HFFc6 (cell line): ENCODE measurements around the gene ABLIM1. TPM values are rescaled to one million over a fixed set of nuclear protein-coding genes. Genes with fewer than 3 reads are reported as not detected.

Experiments
- DNase-seq: peaks from one replicate; pipeline ENCODE4 v3.0.0-alpha.2; 2018
- H3K27ac Mint-ChIP-seq: 2 replicates; pipeline ENCODE4 v1.8.0; 2020; ENCODE audit warnings: mild to moderate bottlenecking, mixed read lengths
- H3K27me3 Mint-ChIP-seq: 2 replicates; pipeline ENCODE4 v1.8.0; 2021; ENCODE audit warnings: mild to moderate bottlenecking, moderate library complexity, mixed read lengths; ENCODE audit not compliant: insufficient read depth
- H3K36me3 Mint-ChIP-seq: 2 replicates; pipeline ENCODE4 v1.8.0; 2021; ENCODE audit warnings: low read depth, mixed read lengths
- H3K4me1 Mint-ChIP-seq: 2 replicates; pipeline ENCODE4 v1.8.0; 2020; ENCODE audit warnings: low read depth, mixed read lengths
- H3K4me3 Mint-ChIP-seq: 2 replicates; pipeline ENCODE4 v1.8.0; 2020; ENCODE audit warnings: mild to moderate bottlenecking, moderate library complexity, mixed read lengths
- H3K9me3 Mint-ChIP-seq: 2 replicates; pipeline ENCODE4 v1.8.0; 2020; ENCODE audit warnings: mild to moderate bottlenecking, mixed read lengths
- CTCF ChIP-seq: fragments of 200-600 bp; sonication (generic); IDR thresholded peaks from 2 replicates; pipeline ENCODE4 v1.5.0; 2021; ENCODE audit warnings: antibody characterized with exemption, mild to moderate bottlenecking
- total RNA-seq, 6 experiments: library from RNA; stranded (reverse); fragmentation: NEBNext Ultra II Directional; extraction: Animal tissue kit (Norgen Biotek cat#: 25700); gene quantifications; 2 replicates in 1 of 6; 3 replicates in 5 of 6; pipeline ENCODE4 v1.2.3, GENCODE V29; 2021

ABLIM1 gene
- total RNA-seq, 6 experiments from 2014 or later = 8.0 to 14.6 (median 8.7) TPM

DNA sequence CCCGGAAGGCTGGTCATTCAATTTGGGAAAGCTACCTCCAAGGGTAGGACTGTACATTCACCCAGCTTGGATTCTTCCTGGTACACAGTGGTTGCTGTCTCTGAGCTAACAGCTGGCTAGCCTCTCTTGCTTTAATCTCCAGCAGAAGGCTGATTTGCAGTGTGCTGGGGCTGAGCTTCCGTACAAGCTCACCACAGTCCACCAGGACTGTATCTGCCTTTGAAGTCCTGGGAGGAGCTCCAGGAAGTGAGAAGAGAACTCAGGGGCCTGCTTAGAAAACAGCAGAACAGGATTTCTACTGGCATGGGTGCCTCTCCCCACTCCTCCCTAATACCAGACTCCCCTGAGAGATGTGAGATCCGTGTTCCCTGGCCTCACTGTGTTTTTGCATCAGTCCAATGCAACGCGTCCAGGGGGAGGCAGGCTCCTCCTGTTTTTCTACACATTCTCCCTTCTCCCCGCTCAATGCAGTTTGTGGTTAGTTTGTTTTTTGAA lies 260.4 kb downstream of the ABLIM1 start:
- Mint-ChIP-seq H3K27me3 (peaks cover 52% of the 10 kb centered on the region), H3K27ac (no peak overlapping the region), H3K4me1 (peaks cover 11% of the 10 kb centered on the region), H3K36me3 (no peaks in the 10 kb centered on the region), H3K4me3 (peak overlapping the region; percentile 27; the same call in 1 of the 2 replicates), H3K9me3 (no peaks in the 10 kb centered on the region)
- DNase-seq = no peak
- TF ChIP-seq CTCF = no peak

GRCh38 chr10:114396464-114396863 lies 261.6 kb downstream of the ABLIM1 start:
- Mint-ChIP-seq H3K4me3 (no peak overlapping the region), H3K27ac (no peak overlapping the region), H3K36me3 (no peaks in the 10 kb centered on the region), H3K4me1 (peaks cover 11% of the 10 kb centered on the region), H3K9me3 (no peaks in the 10 kb centered on the region), H3K27me3 (peaks cover 49% of the 10 kb centered on the region)
- no peak for TF ChIP-seq CTCF
- DNase-seq = no peak

DNA sequence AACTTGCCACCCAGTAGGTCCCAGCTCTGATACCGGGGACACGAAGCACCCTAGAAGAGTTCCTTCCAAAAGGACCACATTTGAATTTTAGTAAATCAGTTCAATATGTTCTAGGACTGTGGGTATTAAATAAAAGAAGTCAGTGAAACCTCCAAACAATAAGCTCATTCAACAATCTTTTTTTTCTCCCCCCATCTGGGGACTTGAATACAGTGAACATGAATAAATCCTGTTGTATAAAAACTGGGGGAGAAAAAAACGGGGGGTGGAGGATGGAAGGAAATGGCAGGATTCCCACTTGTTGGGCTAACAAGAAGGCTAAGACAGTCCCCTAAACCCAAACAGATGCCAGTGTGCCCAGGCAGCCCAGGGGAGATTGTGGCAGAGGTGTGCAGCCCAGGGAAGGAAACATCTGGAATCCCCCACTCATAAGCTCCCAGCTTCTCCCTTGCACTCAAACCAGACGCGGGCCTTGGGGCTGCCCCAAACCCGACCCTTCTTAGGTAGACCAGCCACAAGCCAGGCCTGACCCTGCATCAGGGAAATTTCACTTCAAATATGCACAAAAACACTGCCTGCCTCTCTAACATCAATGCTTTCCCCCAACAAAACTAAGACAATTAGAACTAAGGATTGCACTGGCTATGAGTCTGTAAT lies 262.6 kb downstream of the ABLIM1 start:
- H3K27ac Mint-ChIP-seq = no peak overlapping the region
- H3K4me1 Mint-ChIP-seq = peaks cover 11% of the 10 kb centered on the region
- no peak overlapping the region for H3K4me3 Mint-ChIP-seq
- DNase-seq = no peak
- no peak for TF ChIP-seq CTCF
- peaks cover 44% of the 10 kb centered on the region for H3K27me3 Mint-ChIP-seq
- no peaks in the 10 kb centered on the region for H3K36me3 Mint-ChIP-seq
- H3K9me3 Mint-ChIP-seq = no peaks in the 10 kb centered on the region

- H3K27me3 Mint-ChIP-seq = peaks cover 34% of the 10 kb centered on the region
- peaks cover 18% of the 10 kb centered on the region for H3K4me1 Mint-ChIP-seq
- DNase-seq = no peak
- no peaks in the 10 kb centered on the region for H3K36me3 Mint-ChIP-seq
- no peak overlapping the region for H3K27ac Mint-ChIP-seq
- no peak for TF ChIP-seq CTCF
- no peaks in the 10 kb centered on the region for H3K9me3 Mint-ChIP-seq
- H3K4me3 Mint-ChIP-seq = no peak overlapping the region
These were observed 263.5 kb downstream of the ABLIM1 start for GRCh38 chr10:114394531-114394930.

GRCh38 chr10:114393886-114394285 lies 264.2 kb downstream of the ABLIM1 start:
- no peak overlapping the region for H3K4me3 Mint-ChIP-seq
- DNase-seq = no peak
- H3K4me1 Mint-ChIP-seq = peaks cover 24% of the 10 kb centered on the region
- H3K9me3 Mint-ChIP-seq = no peaks in the 10 kb centered on the region
- no peak overlapping the region for H3K27ac Mint-ChIP-seq
- peaks cover 33% of the 10 kb centered on the region for H3K27me3 Mint-ChIP-seq
- no peaks in the 10 kb centered on the region for H3K36me3 Mint-ChIP-seq
- no peak for TF ChIP-seq CTCF
